OCI-LY7 (cell line): ENCODE results near the gene GLRX5.

ENCODE experiments used
- CTCF ChIP-seq: fragments of 200-600 bp; sonication (generic); conservative IDR thresholded peaks from 2 replicates; pipeline ENCODE4 v1.5.1; 2014; ENCODE audit warnings: mild to moderate bottlenecking, antibody characterized with exemption, low read length, moderate library complexity, mixed read lengths
- EZH2phosphoT487 ChIP-seq: fragments of 200-600 bp; sonication (generic); IDR thresholded peaks from 2 replicates; pipeline ENCODE4 v1.6.1; 2018; ENCODE audit warnings: low read depth, borderline replicate concordance, mild to moderate bottlenecking, mixed run types, antibody characterized with exemption, low read length, moderate library complexity, mixed read lengths

- TF ChIP-seq CTCF (no peak), EZH2phosphoT487 (no peak)
Measured at GRCh38 chr14:95500201-95500681, 34.6 kb upstream of the GLRX5 start.
